HG02870 (cell line): ENCODE measurements around the gene HOMER3.
"Not testable (repeated sequence)": the region's sequence is repeated elsewhere in the genome, so short reads cannot be mapped to it uniquely, and the experiment has no call there.

ENCODE experiments used
- ATAC-seq: cut with Tn5 transposase; IDR thresholded peaks from one replicate; pipeline ENCODE4 v1.9.1; 2021; ENCODE audit warnings: mild to moderate bottlenecking, moderate library complexity; ENCODE audit not compliant: unreplicated experiment

Gene HOMER3

DNA sequence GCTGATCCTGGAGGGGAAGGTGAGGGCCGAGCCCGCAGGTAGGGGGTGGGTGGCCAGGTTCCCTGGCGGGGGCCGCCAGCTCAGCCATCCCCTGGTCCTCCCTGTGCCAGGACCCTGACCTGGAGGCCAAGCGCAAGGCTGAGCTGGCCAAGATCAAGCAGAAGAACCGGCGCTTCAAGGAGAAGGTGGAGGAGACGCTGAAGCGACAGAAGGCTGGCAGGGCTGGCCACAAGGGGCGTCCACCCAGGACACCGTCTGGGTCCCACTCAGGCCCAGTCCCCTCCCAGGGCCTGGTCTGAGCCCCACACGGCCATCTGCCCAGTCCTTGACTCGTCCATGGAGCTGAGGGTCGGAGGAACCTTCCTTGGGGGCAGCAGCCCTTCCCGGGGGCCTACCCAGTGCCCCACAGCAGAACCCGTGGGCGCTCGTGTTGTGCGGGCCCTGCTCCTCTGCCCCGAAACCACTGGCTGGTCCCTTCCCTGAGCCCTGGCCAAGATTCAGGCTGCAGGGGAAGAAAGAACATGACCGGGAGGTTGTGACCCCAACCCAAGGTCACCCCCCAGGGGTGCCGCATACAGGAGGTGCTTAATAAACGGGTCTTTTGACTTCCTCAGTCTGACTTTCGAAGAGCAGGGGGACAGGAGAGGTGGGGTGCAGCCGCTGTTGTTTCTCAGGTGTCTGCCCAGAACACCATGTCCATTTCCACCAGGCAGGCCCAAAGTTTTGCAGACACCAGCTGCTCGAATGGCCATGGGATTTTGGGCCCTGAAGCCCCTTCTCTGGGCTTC, 12.8 kb downstream of the HOMER3 start:
- ATAC-seq, result no peak

DNA sequence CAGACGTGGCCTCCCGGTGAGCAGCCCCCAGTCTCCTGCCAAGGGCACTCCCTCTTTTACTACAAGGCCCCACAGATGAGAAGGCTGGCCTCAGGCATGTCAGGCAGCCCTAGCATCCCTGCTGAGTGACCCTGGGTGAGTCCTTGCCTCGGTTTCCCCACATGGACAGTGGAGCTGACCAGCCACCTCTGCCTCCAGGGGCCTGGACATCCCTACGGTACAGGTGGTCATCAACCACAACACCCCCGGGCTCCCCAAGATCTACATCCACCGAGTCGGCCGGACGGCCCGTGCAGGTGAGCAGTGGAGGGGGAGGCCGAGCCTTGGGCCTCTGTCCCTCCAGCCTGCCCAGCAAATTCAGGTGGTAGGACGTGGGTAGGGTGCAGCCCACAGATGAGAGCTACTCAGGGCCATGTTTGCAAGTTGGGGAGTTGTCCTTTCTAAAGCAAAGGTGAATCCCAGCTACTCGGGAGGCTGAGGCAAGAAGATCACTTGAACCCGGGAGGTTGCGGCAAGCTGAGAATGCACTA, 16.3 kb downstream of the HOMER3 start:
- no peak for ATAC-seq

DNA sequence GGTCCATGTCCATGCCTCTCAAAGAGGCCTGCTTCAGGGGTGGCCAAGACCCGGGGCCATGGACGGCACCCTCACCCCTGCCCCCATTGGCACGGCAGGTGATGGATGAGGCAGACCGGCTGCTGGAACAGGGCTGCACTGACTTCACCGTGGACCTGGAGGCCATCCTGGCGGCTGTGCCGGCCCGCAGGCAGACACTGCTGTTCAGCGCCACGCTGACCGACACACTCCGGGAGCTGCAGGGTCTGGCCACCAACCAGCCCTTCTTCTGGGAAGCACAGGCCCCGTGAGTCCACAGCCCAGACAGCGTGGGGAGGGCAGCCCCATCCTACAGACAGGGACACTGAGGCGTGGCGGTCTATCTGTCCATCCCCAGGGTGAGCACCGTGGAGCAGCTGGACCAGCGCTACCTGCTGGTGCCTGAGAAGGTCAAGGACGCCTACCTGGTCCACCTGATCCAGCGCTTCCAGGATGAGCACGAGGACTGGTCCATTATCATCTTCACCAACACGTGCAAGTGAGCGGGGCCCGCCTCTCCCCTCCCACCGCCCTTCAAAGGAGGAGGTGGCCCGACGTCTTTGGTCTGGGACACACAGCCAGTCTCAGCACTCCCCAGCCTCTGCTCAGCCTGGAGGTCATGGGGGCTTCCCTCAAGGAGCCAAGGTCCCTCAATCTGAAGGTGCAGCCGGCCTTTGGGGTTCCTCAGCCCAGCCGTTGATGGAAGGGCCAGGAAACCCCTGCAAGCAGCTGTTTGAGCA, 18.6 kb downstream of the HOMER3 start:
- ATAC-seq, result no peak

- no peak for ATAC-seq
Measured at GRCh38 chr19:18921593-18921992, 19.4 kb downstream of the HOMER3 start.

- ATAC-seq, result no peak
Measured at GRCh38 chr19:18920400-18920799, 20.6 kb downstream of the HOMER3 start.

- ATAC-seq, result no peak
Measured at GRCh38 chr19:18919900-18920214, 21.2 kb downstream of the HOMER3 start.

GRCh38 chr19:18919086-18919899, 21.7 kb downstream of the HOMER3 start, which contains the start of the genes COPE and DDX49:
Gene COPE (minus strand): TSS chr19:18919387. CDS start chr19:18919348, 39 bp downstream.
Gene DDX49 (plus strand): TSS chr19:18919715. CDS start chr19:18919742, 27 bp downstream.
- ATAC-seq, result peak; percentile 89

- ATAC-seq, result not testable (repeated sequence)
Measured at GRCh38 chr19:18917593-18917992, 23.4 kb downstream of the HOMER3 start.

- ATAC-seq, result no peak
Measured at GRCh38 chr19:18915639-18916038, 25.4 kb downstream of the HOMER3 start.

- no peak for ATAC-seq
Measured at GRCh38 chr19:18913466-18913865, 27.6 kb downstream of the HOMER3 start.

- no peak for ATAC-seq
Measured at GRCh38 chr19:18912933-18913332, 28.1 kb downstream of the HOMER3 start.

- ATAC-seq, result no peak
Measured at GRCh38 chr19:18910801-18911436, 30.1 kb downstream of the HOMER3 start.

DNA sequence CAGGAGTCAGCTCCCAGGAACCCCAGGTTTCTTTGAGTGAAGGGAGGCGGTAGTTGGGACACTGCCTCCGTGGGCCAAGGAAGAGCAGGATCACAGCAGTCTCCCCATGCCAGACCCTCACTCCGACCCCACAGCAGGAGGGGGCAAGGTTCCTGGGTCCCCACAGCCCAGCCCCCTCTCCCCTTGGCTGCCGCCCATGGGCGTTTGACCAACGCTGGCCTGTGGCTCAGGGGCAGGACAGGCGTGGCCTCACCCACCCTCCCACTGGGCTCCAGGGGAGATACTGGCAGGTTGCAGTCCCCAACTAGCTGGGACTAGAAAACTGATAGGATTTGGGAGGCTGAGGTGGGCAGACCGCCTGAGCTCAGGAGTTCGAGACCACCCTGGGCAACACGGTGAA, 31.0 kb downstream of the HOMER3 start:
- ATAC-seq, result no peak

- no peak for ATAC-seq
Measured at GRCh38 chr19:18908917-18909619, 31.9 kb downstream of the HOMER3 start.

DNA sequence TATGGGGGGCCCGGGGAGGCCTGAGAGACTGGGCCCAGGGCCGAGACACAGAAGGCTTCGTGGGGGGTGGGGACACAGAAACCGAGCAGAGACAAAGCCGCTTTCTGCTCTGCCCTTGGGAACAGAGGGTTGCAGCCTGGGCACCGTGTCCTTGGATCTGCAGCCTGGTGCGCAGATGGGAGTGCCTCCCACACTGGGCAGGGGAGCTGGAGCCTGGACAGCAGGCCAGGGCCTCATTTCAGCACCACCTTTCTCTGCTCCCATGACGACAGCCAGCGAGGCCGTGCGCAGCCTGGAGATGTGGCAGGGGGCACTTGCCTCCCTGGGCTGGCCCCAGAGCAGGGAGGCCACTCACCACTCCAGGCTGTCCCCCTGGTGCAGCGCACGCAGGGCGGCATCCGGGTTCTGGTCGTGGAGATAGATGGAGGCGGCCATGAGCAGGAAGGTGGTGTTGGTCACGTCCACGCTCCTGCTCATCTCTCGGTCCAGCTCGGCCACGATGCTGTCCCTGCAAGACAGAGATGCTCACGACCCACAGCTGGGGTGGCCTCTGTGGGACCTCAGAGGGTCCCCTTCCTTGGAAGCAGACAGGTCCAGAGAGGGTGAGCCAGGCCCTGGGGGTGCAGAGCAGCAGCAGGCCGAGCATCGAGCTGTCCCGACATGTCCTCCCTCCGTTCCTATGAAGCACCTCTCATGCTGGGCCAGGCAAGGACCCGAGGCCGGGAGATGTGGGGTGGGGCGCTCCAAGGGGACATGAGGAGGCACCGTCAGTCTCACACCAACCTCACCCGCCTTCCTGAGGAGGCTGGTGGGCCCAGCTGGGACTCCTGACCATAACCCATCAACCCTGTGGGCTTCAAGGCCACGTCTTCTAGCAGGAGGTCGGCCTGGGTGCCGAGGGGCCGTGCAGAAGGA, 34.2 kb downstream of the HOMER3 start:
- no peak for ATAC-seq

GRCh38 chr19:18905513-18906236, 35.3 kb downstream of the HOMER3 start:
- ATAC-seq, result no peak

DNA sequence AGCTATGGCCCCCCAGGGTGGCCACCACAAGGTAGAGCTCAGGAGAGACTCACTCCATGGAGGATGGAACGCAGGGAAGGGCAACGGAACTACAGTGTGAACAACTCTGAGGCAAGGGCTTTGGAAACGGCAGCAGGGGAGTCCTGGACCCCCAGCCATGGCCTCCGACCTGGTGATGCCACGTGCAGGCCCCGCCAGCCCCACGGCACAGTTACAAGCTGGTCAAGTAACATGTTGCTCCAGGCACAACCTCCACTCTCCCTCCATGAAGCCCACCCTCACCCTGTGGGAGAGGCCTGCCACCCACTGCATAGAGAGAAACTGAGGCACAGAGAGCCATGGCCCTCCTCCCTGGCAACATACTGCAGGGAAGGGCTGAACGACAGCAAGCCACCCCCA, 36.0 kb downstream of the HOMER3 start:
- no peak for ATAC-seq

- ATAC-seq, result no peak
Measured at GRCh38 chr19:18904334-18905057, 36.5 kb downstream of the HOMER3 start.
